ENCODE measurements around the gene GNAI2. TPM values are rescaled to one million over a fixed set of nuclear protein-coding genes. Genes with fewer than 3 reads are reported as not detected.
A peak's percentile ranks its signal among the peaks of the same experiment; 100 is the strongest.
"Not testable (repeated sequence)": the region's sequence is repeated elsewhere in the genome, so short reads cannot be mapped to it uniquely, and the experiment has no call there.

The GNAI2 gene
- total and polyA plus RNA-seq, 9 donors, result 116 to 222 (median 189) TPM

- H3K9me3 ChIP-seq (replicated peaks; ENCODE audit: control insufficient read depth, low read depth, low read length), result no peaks in the 10 kb centered on the region
- no peaks in the 10 kb centered on the region for H3K36me3 ChIP-seq (ENCODE audit: control insufficient read depth, insufficient read depth, low read length)
- DNase-seq, result no peak
- 76% methylated on average over 6 of the region's 12 CpGs for WGBS (ENCODE audit: insufficient coverage)
- peaks cover 46% of the 10 kb centered on the region for H3K27me3 ChIP-seq (ENCODE audit: control insufficient read depth, insufficient read depth, low read length)
- H3K4me3 ChIP-seq (ENCODE audit: low read length), result no peak overlapping the region
- H3K27ac ChIP-seq (ENCODE audit: low read length), result no peak overlapping the region
- peaks cover 63% of the 10 kb centered on the region for H3K4me1 ChIP-seq (ENCODE audit: control insufficient read depth, insufficient read depth, low read length)
These were observed 31.9 kb upstream of the GNAI2 start for GRCh38 chr3:50203809-50204803.

- Histone ChIP-seq H3K27ac (ENCODE audit: low read length) (peak within 1 kb of the TSS; percentile 29), H3K27me3 (ENCODE audit: control insufficient read depth, insufficient read depth, low read length) (peaks cover 46% of the 10 kb centered on the region), H3K9me3 (replicated peaks; ENCODE audit: control insufficient read depth, low read depth, low read length) (no peaks in the 10 kb centered on the region), H3K4me3 (ENCODE audit: low read length) (peak within 1 kb of the TSS; percentile 48), H3K36me3 (ENCODE audit: control insufficient read depth, insufficient read depth, low read length) (no peaks in the 10 kb centered on the region), H3K4me1 (ENCODE audit: control insufficient read depth, insufficient read depth, low read length) (peaks cover 63% of the 10 kb centered on the region)
- DNase-seq, result peak; percentile 39
- WGBS (ENCODE audit: insufficient coverage), result under 1% methylated on average over 31 of the region's 41 CpGs
These were observed 31.1 kb upstream of the GNAI2 start, which contains the start of gene SLC38A3 for GRCh38 chr3:50204804-50205412. Gene SLC38A3, plus strand, starts transcription at chr3:50205271. Its CDS starts 8,929 bp downstream, at chr3:50214200.

GRCh38 chr3:50205413-50206276 lies 30.4 kb upstream of the GNAI2 start:
- DNase-seq, result peak; percentile 35
- H3K27me3 ChIP-seq (ENCODE audit: control insufficient read depth, insufficient read depth, low read length), result peaks cover 46% of the 10 kb centered on the region
- H3K9me3 ChIP-seq (replicated peaks; ENCODE audit: control insufficient read depth, low read depth, low read length), result no peaks in the 10 kb centered on the region
- no peaks in the 10 kb centered on the region for H3K36me3 ChIP-seq (ENCODE audit: control insufficient read depth, insufficient read depth, low read length)
- WGBS (ENCODE audit: insufficient coverage), result 2% methylated on average over 66 of the region's 67 CpGs
- H3K4me3 ChIP-seq (ENCODE audit: low read length), result peak overlapping the region; percentile 48
- H3K4me1 ChIP-seq (ENCODE audit: control insufficient read depth, insufficient read depth, low read length), result peaks cover 63% of the 10 kb centered on the region
- peak overlapping the region; percentile 29 for H3K27ac ChIP-seq (ENCODE audit: low read length)

GRCh38 chr3:50207359-50208042 lies 28.5 kb upstream of the GNAI2 start:
- Histone ChIP-seq H3K27me3 (ENCODE audit: control insufficient read depth, insufficient read depth, low read length) (peaks cover 38% of the 10 kb centered on the region), H3K9me3 (replicated peaks; ENCODE audit: control insufficient read depth, low read depth, low read length) (no peaks in the 10 kb centered on the region), H3K4me1 (ENCODE audit: control insufficient read depth, insufficient read depth, low read length) (peaks cover 55% of the 10 kb centered on the region), H3K36me3 (ENCODE audit: control insufficient read depth, insufficient read depth, low read length) (no peaks in the 10 kb centered on the region), H3K27ac (ENCODE audit: low read length) (no peak overlapping the region), H3K4me3 (ENCODE audit: low read length) (no peak overlapping the region)
- DNase-seq, result no peak
- 93% methylated on average over 3 of the region's 17 CpGs for whole genome bisulfite sequencing (ENCODE audit: insufficient coverage)

- no peak overlapping the region for H3K4me3 ChIP-seq (ENCODE audit: low read length)
- 56% methylated on average over 9 of the region's 14 CpGs for WGBS (ENCODE audit: insufficient coverage)
- no peak for DNase-seq
- H3K27ac ChIP-seq (ENCODE audit: low read length), result no peak overlapping the region
- H3K27me3 ChIP-seq (ENCODE audit: control insufficient read depth, insufficient read depth, low read length), result peaks cover 32% of the 10 kb centered on the region
- H3K4me1 ChIP-seq (ENCODE audit: control insufficient read depth, insufficient read depth, low read length), result peaks cover 46% of the 10 kb centered on the region
- no peaks in the 10 kb centered on the region for H3K9me3 ChIP-seq (replicated peaks; ENCODE audit: control insufficient read depth, low read depth, low read length)
- H3K36me3 ChIP-seq (ENCODE audit: control insufficient read depth, insufficient read depth, low read length), result no peaks in the 10 kb centered on the region
These were observed 27.2 kb upstream of the GNAI2 start for GRCh38 chr3:50208677-50209344.

- DNase-seq, result no peak
- Histone ChIP-seq H3K4me1 (ENCODE audit: control insufficient read depth, insufficient read depth, low read length) (peaks cover 36% of the 10 kb centered on the region), H3K9me3 (replicated peaks; ENCODE audit: control insufficient read depth, low read depth, low read length) (no peaks in the 10 kb centered on the region), H3K27me3 (ENCODE audit: control insufficient read depth, insufficient read depth, low read length) (peaks cover 19% of the 10 kb centered on the region), H3K27ac (ENCODE audit: low read length) (no peak overlapping the region), H3K36me3 (ENCODE audit: control insufficient read depth, insufficient read depth, low read length) (no peaks in the 10 kb centered on the region), H3K4me3 (ENCODE audit: low read length) (no peak overlapping the region)
- WGBS (ENCODE audit: insufficient coverage), result 69% methylated on average over 4 of the region's 5 CpGs
These were observed 25.9 kb upstream of the GNAI2 start for GRCh38 chr3:50210176-50210509.

GRCh38 chr3:50210510-50211367 lies 25.3 kb upstream of the GNAI2 start:
- peaks cover 14% of the 10 kb centered on the region for H3K27me3 ChIP-seq (ENCODE audit: control insufficient read depth, insufficient read depth, low read length)
- H3K9me3 ChIP-seq (replicated peaks; ENCODE audit: control insufficient read depth, low read depth, low read length), result no peaks in the 10 kb centered on the region
- H3K27ac ChIP-seq (ENCODE audit: low read length), result no peak overlapping the region
- 81% methylated on average over 13 of the region's 13 CpGs for WGBS (ENCODE audit: insufficient coverage)
- no peak for DNase-seq
- peaks cover 32% of the 10 kb centered on the region for H3K4me1 ChIP-seq (ENCODE audit: control insufficient read depth, insufficient read depth, low read length)
- no peak overlapping the region for H3K4me3 ChIP-seq (ENCODE audit: low read length)
- H3K36me3 ChIP-seq (ENCODE audit: control insufficient read depth, insufficient read depth, low read length), result no peaks in the 10 kb centered on the region

- DNase-seq, result not testable (repeated sequence)
- WGBS (ENCODE audit: insufficient coverage), result 91% methylated on average over 3 of the region's 5 CpGs
- H3K4me1 ChIP-seq (ENCODE audit: control insufficient read depth, insufficient read depth, low read length), result peaks cover 26% of the 10 kb centered on the region
These were observed 24.7 kb upstream of the GNAI2 start for GRCh38 chr3:50211368-50211717.

More at GRCh38 chr3:50211368-50211717, 24.7 kb upstream of the GNAI2 start:
- H3K36me3 ChIP-seq (ENCODE audit: control insufficient read depth, insufficient read depth, low read length); H3K27ac ChIP-seq (ENCODE audit: low read length); H3K4me3 ChIP-seq (ENCODE audit: low read length); H3K27me3 ChIP-seq (ENCODE audit: control insufficient read depth, insufficient read depth, low read length); H3K9me3 ChIP-seq (replicated peaks; ENCODE audit: control insufficient read depth, low read depth, low read length): not testable (repeated sequence)

Data from muscle of leg (tissue), 11 donors.